HepG2 (cell line): Measurements from ENCODE around the gene LCN1. TPM values are rescaled to one million over a fixed set of nuclear protein-coding genes. Genes with fewer than 3 reads are reported as not detected.

Source experiments
- ATF2 ChIP-seq: sonication (generic); formaldehyde crosslinking; IDR thresholded peaks from 2 replicates; pipeline ENCODE4 v1.4.0; 2020; ENCODE audit warnings: missing genetic modification reagents
- GRHL1 ChIP-seq: sonication (generic); formaldehyde crosslinking; conservative IDR thresholded peaks from 2 replicates; pipeline ENCODE4 v1.8.0; 2022; ENCODE audit warnings: missing genetic modification reagents
- MTF2 ChIP-seq: sonication (generic); formaldehyde crosslinking; IDR thresholded peaks from 2 replicates; pipeline ENCODE4 v1.5.0; 2020; ENCODE audit warnings: missing genetic modification reagents, borderline replicate concordance
- RAD51 ChIP-seq: fragments of 450-650 bp; IDR thresholded peaks from 2 replicates; pipeline ENCODE4 v1.6.1; 2016; ENCODE audit warnings: borderline replicate concordance
- TCF7 ChIP-seq: sonication (generic); IDR thresholded peaks from 2 replicates; pipeline ENCODE4 v1.6.1; 2016; ENCODE audit warnings: antibody characterized with exemption, low read depth
- ZBTB40 ChIP-seq, 2 experiments: fragments of 450-650 bp in 1 of 2; sonication (generic) in 1 of 2; formaldehyde crosslinking in 1 of 2; IDR thresholded peaks; 2 replicates each; pipeline versions ENCODE4 v1.6.1 to v1.8.0; 2016 to 2022; ENCODE audit warnings: antibody characterized with exemption in 1 of 2, mild to moderate bottlenecking in 1 of 2, missing genetic modification reagents in 1 of 2
- ZFAT ChIP-seq: sonication (generic); formaldehyde crosslinking; conservative IDR thresholded peaks from 2 replicates; pipeline ENCODE4 v1.8.1; 2023; ENCODE audit warnings: missing genetic modification reagents, inconsistent platforms
- ZNF407 ChIP-seq: sonication (generic); formaldehyde crosslinking; IDR thresholded peaks from one replicate; pipeline ENCODE4 v1.5.1; 2020; ENCODE audit warnings: mild to moderate bottlenecking, missing genetic modification reagents; ENCODE audit errors: not compliant biosample characterization
- polyA plus RNA-seq, 8 experiments: library from polyadenylated mRNA; depleted of rRNA in 3 of 8; stranded (reverse) in 7 of 8; unstranded in 1 of 8; fragments of >200 nt; fragmentation: Illumina TruSeq in 4 of 8; extraction: Trizol in 4 of 8; gene quantifications; 2 replicates each; pipeline versions ENCODE4 v1.2.1 to v1.2.3, GENCODE V29; 2011 to 2016; ENCODE audit warnings: low read depth in 4 of 8, missing spikeins in 1 of 8, mixed read lengths in 1 of 8; ENCODE audit not compliant: insufficient read depth in 1 of 8
- total RNA-seq, 5 experiments: library from RNA; depleted of rRNA; stranded (reverse); fragments of >200 nt; fragmentation: Illumina TruSeq; extraction: Trizol; gene quantifications; 2 replicates each; pipeline ENCODE4 v1.2.3, GENCODE V29; 2016; ENCODE audit warnings: low read depth in 1 of 5

Gene LCN1
- total and polyA plus RNA-seq, 2 of the 13 experiments (the other 11 are each of a cell fraction or from before 2014, with no cell fraction given): not detected

GRCh38 chr9:135509458-135509857 is 11.8 kb upstream of the LCN1 start (continued):
- no peak for TF ChIP-seq ZBTB40 (IDR thresholded peaks at IDR 0.05)
- TF ChIP-seq ZBTB40 (CRISPR knock-in tag; IDR thresholded peaks at IDR 0.05): no peak
- TF ChIP-seq GRHL1 (CRISPR knock-in tag): no peak
- TF ChIP-seq MTF2 (CRISPR knock-in tag): no peak
- no peak for TF ChIP-seq ATF2 (CRISPR knock-in tag)
- TF ChIP-seq RAD51: no peak
- no peak for TF ChIP-seq ZFAT (CRISPR knock-in tag)
- TF ChIP-seq TCF7: no peak
- TF ChIP-seq ZNF407 (CRISPR knock-in tag): no peak
